Esophagus muscularis mucosa (tissue), 4 donors: Measurements from ENCODE around the gene STPG2. TPM values are rescaled to one million over a fixed set of nuclear protein-coding genes. Genes with fewer than 3 reads are reported as not detected.

ENCODE experiments used
- DNase-seq: peaks from one replicate; pipeline ENCODE4 v3.0.0-alpha.2; 2017; ENCODE audit errors: extremely low spot score
- H3K27ac ChIP-seq, 4 donors: fragments of 200-600 bp; sonication (generic); replicated peaks in 1 of 4; 1 replicate in 3 of 4; 2 replicates in 1 of 4; pipeline ENCODE4 v1.5.1; 2016 to 2019; ENCODE audit warnings: mild to moderate bottlenecking in 1 of 4
- H3K27me3 ChIP-seq, 4 donors: fragments of 200-600 bp; sonication (generic); one replicate each; pipeline versions ENCODE4 v1.5.1 to v1.6.0; 2016 to 2019
- H3K36me3 ChIP-seq, 4 donors: fragments of 200-600 bp; sonication (generic); one replicate each; pipeline ENCODE4 v1.5.1; 2016 to 2019
- H3K4me1 ChIP-seq, 4 donors: fragments of 200-600 bp; sonication (generic); one replicate each; pipeline ENCODE4 v1.5.1; 2016 to 2019
- H3K4me3 ChIP-seq, 4 donors: fragments of 200-600 bp; sonication (generic); 1 replicate in 2 of 4; 2 replicates in 2 of 4; pipeline ENCODE4 v1.5.1; 2016 to 2019; ENCODE audit warnings: mild to moderate bottlenecking in 4 of 4, moderate library complexity in 1 of 4
- H3K9me3 ChIP-seq, 4 donors: fragments of 200-600 bp; sonication (generic); 1 replicate in 3 of 4; 2 replicates in 1 of 4; pipeline ENCODE4 v1.5.1; 2016 to 2019
- CTCF ChIP-seq, 3 experiments: fragments of 200-600 bp in 2 of 3; fragments of 450-650 bp in 1 of 3; sonication (generic) in 2 of 3; IDR thresholded peaks; one replicate each; pipeline ENCODE4 v1.5.1; 2017 to 2019; ENCODE audit warnings: antibody characterized with exemption in 3 of 3, mild to moderate bottlenecking in 2 of 3, moderate library complexity in 1 of 3
- EP300 ChIP-seq: sonication (generic); formaldehyde crosslinking; IDR thresholded peaks from one replicate; pipeline ENCODE4 v1.6.1; 2017; ENCODE audit warnings: antibody characterized with exemption
- POLR2A ChIP-seq: fragments of 450-650 bp; IDR thresholded peaks from one replicate; pipeline ENCODE4 v1.6.1; 2017; ENCODE audit warnings: antibody characterized with exemption, moderate library complexity, mild to moderate bottlenecking, low read depth
- POLR2AphosphoS5 ChIP-seq, 2 donors: sonication (generic); formaldehyde crosslinking; IDR thresholded peaks; one replicate each; pipeline ENCODE4 v1.6.1; 2017; ENCODE audit warnings: antibody characterized with exemption in 2 of 2
- WGBS: methylation state at CpG from one replicate; pipeline ENCODE4 v1.1.5; 2018; 5-methylcytosine and 5-hydroxymethylcytosine counted together
- intact Hi-C: fragments of 100-400 bp; cut with DNase I; formaldehyde crosslinking; loops from one replicate; pipeline ENCODE4 v1.15.1; 2023
- total RNA-seq, 4 donors: library from RNA; depleted of rRNA; stranded (reverse); fragments of >200 nt; gene quantifications; one replicate each; pipeline versions ENCODE4 v1.1.0 to v1.2.1, GENCODE V29; 2016

Gene STPG2
- under 1 TPM in 2 of 4 donors, not detected in 2; 0.17 to 0.26 TPM for total RNA-seq

GRCh38 chr4:98143001-98143899 lies at the start of gene STPG2:
Gene STPG2, minus strand, starts transcription at chr4:98143476.
- Histone ChIP-seq H3K27me3 (peaks cover 0 to 7% (median 0%) of the 10 kb centered on the region in 4 donors), H3K9me3 (no peaks in the 10 kb centered on the region), H3K36me3 (no peaks in the 10 kb centered on the region), H3K4me1 (peaks cover 0 to 7% (median 6%) of the 10 kb centered on the region in 4 donors), H3K27ac (peak within 1 kb of the TSS; percentile 74 to 80 (median 76)), H3K4me3 (peak within 1 kb of the TSS; percentile 61 to 74 (median 68))
- peak; percentile 96 for DNase-seq
- TF ChIP-seq POLR2AphosphoS5 (IDR thresholded peaks at IDR 0.05), result peak; percentile 79 to 80
- no peak for TF ChIP-seq EP300
- TF ChIP-seq POLR2A, result no peak
- TF ChIP-seq CTCF (IDR thresholded peaks at IDR 0.05), result peak; percentile 14 to 33 (median 17)
- WGBS, result 4% methylated on average over 44 of the region's 44 CpGs
- intact Hi-C loops, result loop anchor here (5.0 kb wide), 1 partner anchor 109 kb away; no protein-coding TSS in a partner anchor

- TF ChIP-seq POLR2AphosphoS5 (IDR thresholded peaks at IDR 0.05) (no peak), CTCF (IDR thresholded peaks at IDR 0.05) (no peak), EP300 (no peak), POLR2A (no peak)
- H3K9me3 ChIP-seq, result peaks cover 0 to 6% (median 0%) of the 10 kb centered on the region in 4 donors
- intact Hi-C loops, result no loop called here
- H3K4me3 ChIP-seq, result no peak overlapping the region
- no peaks in the 10 kb centered on the region for H3K4me1 ChIP-seq
- no peak for DNase-seq
- H3K27me3 ChIP-seq, result no peaks in the 10 kb centered on the region
- H3K27ac ChIP-seq, result no peak overlapping the region
- no peaks in the 10 kb centered on the region for H3K36me3 ChIP-seq
Observed at GRCh38 chr4:98185279-98185678, 42.0 kb upstream of the STPG2 start.

- no peak for DNase-seq
- H3K9me3 ChIP-seq, result no peaks in the 10 kb centered on the region
- intact Hi-C loops, result no loop called here
- H3K27ac ChIP-seq, result no peak overlapping the region
- no peaks in the 10 kb centered on the region for H3K36me3 ChIP-seq
- TF ChIP-seq CTCF (IDR thresholded peaks at IDR 0.05) (no peak), POLR2AphosphoS5 (IDR thresholded peaks at IDR 0.05) (no peak), EP300 (no peak), POLR2A (no peak)
- no peaks in the 10 kb centered on the region for H3K4me1 ChIP-seq
- H3K4me3 ChIP-seq, result no peak overlapping the region
- H3K27me3 ChIP-seq, result no peaks in the 10 kb centered on the region
- WGBS, result 76% methylated on average over 3 of the region's 3 CpGs
Observed at GRCh38 chr4:98181809-98182208, 38.5 kb upstream of the STPG2 start.

- no peak for DNase-seq
- no peaks in the 10 kb centered on the region for H3K4me1 ChIP-seq
- H3K27me3 ChIP-seq, result no peaks in the 10 kb centered on the region
- intact Hi-C loops, result no loop called here
- H3K27ac ChIP-seq, result no peak overlapping the region
- TF ChIP-seq POLR2AphosphoS5 (IDR thresholded peaks at IDR 0.05), result no peak
- TF ChIP-seq CTCF (IDR thresholded peaks at IDR 0.05), result no peak
- TF ChIP-seq POLR2A, result no peak
- no peak for TF ChIP-seq EP300
- H3K9me3 ChIP-seq, result no peaks in the 10 kb centered on the region
- no peak overlapping the region for H3K4me3 ChIP-seq
- H3K36me3 ChIP-seq, result no peaks in the 10 kb centered on the region
Observed at GRCh38 chr4:98179951-98180350, 36.7 kb upstream of the STPG2 start.
